GM12801 (cell line): ENCODE measurements around the gene AIF1.

Experiments used
- CTCF ChIP-seq: IDR thresholded peaks from one replicate; pipeline ENCODE4 v1.5.1; 2011; ENCODE audit warnings: control low read depth; ENCODE audit not compliant: insufficient read length; ENCODE audit errors: extremely low read depth

Gene AIF1

GRCh38 chr6:31663126-31663960 is 48.3 kb downstream of the AIF1 start:
- TF ChIP-seq CTCF = no peak

- TF ChIP-seq CTCF = no peak
These were observed 49.1 kb downstream of the AIF1 start for GRCh38 chr6:31663961-31664789.

GRCh38 chr6:31664790-31665500 is 49.9 kb downstream of the AIF1 start, which contains the start of gene GPANK1:
TSS of gene GPANK1 (minus strand) at chr6:31664997. CDS start at chr6:31664478, 519 bp downstream.
- TF ChIP-seq CTCF = no peak

GRCh38 chr6:31665501-31666336 is 50.7 kb downstream of the AIF1 start, which contains the start of gene CSNK2B:
TSS of gene CSNK2B (plus strand) at chr6:31666080. CDS start at chr6:31666832, 752 bp downstream.
- TF ChIP-seq CTCF = no peak

GRCh38 chr6:31666337-31666965 is 51.4 kb downstream of the AIF1 start:
- TF ChIP-seq CTCF = no peak
